ENCODE data around the gene DUSP8.
A peak's percentile ranks its signal among the peaks of the same experiment; 100 is the strongest.
"Not testable (repeated sequence)": the region's sequence is repeated elsewhere in the genome, so short reads cannot be mapped to it uniquely, and the experiment has no call there.

The DUSP8 gene

DNA sequence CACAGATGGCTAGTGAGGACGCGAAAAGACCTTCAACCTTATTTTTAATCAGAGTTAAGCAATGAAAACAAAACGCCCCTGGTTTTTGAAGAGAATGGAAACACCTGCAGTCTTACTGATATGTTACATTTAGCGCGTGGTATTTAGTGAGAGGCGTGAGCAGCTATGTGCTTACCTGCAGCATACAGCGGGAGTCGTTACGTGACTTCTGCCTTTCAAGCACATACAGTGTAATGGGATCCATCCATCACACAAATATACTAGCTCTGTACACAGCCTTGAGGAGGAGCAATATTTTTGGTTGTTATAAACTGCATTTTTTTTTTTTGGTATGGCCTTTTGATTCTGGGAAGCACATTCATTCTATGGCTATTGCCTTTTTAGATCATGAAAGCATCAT is 20.6 kb upstream of the DUSP8 start:
- 0 out of 22 replicates have a peak, but pooled peaks cover 0 to 4% (median 0%) of the 10 kb centered on the region in 11 experiments for H3K27me3 ChIP-seq
- H3K4me2 ChIP-seq: 0 out of 22 replicates have a peak overlapping the region, but pooled peaks of 1 of the 11 experiments have one; percentile 10
- no peak overlapping the region for H3K9ac ChIP-seq
- H4K20me1 ChIP-seq: no peaks in the 10 kb centered on the region
- H3K4me1 ChIP-seq: peaks cover 31 to 52% (median 42%) of the 10 kb centered on the region in 10 experiments
- H3K4me3 ChIP-seq: no peak overlapping the region
- peaks cover 0 to 31% (median 20%) of the 10 kb centered on the region in 11 experiments; a peak in 17 of 22 replicates for H3K9me3 ChIP-seq (replicated peaks in 1 of 11)
- H3K27ac ChIP-seq: peak overlapping the region in 4 of 11 experiments; percentile 21 to 97 (median 62); a peak in 2 of 22 replicates
- H3K36me3 ChIP-seq: peaks cover 0 to 6% (median 0%) of the 10 kb centered on the region in 11 experiments; a peak in 3 of 22 replicates
- no peak for TF ChIP-seq Cebpa-rat (IDR thresholded peaks at IDR 0.05)

DNA sequence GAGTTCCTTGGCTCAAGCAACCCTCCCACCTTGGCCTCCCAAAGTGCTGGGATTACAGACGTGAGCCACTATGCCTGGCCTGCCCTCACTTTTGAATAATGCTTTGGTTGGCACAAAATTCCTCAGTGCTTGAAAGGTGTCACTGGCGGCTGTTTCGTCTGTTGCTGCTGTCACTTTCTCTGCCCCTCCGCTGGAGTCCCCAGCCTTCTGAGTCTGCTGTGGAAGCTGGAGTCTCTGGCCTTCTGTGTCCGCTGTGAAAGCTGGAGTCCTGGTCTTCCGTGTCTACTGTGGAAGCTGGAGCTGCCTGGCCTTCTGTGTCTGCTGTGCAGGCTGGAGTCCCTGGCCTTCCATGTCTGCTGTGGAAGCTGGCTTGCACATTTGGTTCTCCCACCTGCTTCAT is 17.9 kb upstream of the DUSP8 start:
- TF ChIP-seq Cebpa-rat (IDR thresholded peaks at IDR 0.05): no peak
- Histone ChIP-seq H3K9ac (peak overlapping the region in 10 of 11 experiments; percentile 36 to 86 (median 81); a peak in 20 of 22 replicates), H3K9me3 (replicated peaks in 1 of 11) (peaks cover 0 to 37% (median 21%) of the 10 kb centered on the region in 11 experiments; a peak in 17 of 22 replicates), H3K27me3 (no peaks in the 10 kb centered on the region), H3K4me2 (peak overlapping the region; percentile 43 to 94 (median 80)), H4K20me1 (no peaks in the 10 kb centered on the region), H3K4me1 (peaks cover 51 to 63% (median 57%) of the 10 kb centered on the region in 10 experiments), H3K36me3 (peaks cover 0 to 6% (median 0%) of the 10 kb centered on the region in 11 experiments; a peak in 3 of 22 replicates), H3K27ac (peak overlapping the region; percentile 77 to 99 (median 96)), H3K4me3 (peak overlapping the region in 6 of 10 experiments; percentile 27 to 60 (median 40); a peak in 10 of 20 replicates)

DNA sequence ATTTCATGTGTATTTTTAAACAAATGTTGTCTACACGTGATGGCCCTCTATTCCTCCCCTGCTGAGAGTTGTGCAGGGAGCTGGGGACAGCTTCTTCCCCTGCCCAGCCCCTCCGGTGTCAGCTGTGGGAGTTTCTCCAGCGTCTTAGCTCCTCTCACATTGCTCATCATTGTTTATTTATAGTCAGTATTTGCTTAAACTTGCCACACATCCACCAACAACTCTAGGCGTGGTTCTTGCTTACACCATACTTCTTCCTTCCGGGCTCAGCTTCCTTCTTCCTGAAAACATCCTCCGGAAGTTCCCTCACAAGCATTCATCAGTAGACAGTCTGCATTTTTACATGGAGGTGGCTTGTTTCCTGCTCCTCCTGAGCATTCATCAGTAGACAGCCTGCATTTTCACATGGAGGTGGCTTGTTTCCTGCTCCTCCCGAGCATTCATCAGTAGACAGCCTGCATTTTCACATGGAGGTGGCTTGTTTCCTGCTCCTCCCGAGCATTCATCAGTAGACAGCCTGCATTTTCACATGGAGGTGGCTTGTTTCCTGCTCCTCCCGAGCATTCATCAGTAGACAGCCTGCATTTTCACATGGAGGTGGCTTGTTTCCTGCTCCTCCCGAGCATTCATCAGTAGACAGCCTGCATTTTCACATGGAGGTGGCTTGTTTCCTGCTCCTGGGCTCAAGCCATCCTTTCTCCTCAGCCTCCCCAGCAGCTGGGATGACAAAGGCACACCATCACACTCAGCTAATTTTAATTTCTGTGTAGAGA is 17.3 kb upstream of the DUSP8 start:
- H3K36me3 ChIP-seq, H4K20me1 ChIP-seq, H3K27me3 ChIP-seq: not testable (repeated sequence)
- peak; percentile 87 to 99 (median 99) for TF ChIP-seq Cebpa-rat (IDR thresholded peaks at IDR 0.05)
- Histone ChIP-seq H3K4me2 (peak overlapping the region; percentile 78 to 94 (median 85)), H3K4me3 (peak overlapping the region in 6 of 10 experiments; percentile 27 to 60 (median 40); a peak in 11 of 20 replicates), H3K9ac (peak overlapping the region; percentile 74 to 86 (median 81); a peak in 21 of 22 replicates), H3K9me3 (replicated peaks in 1 of 11) (peaks cover 0 to 37% (median 21%) of the 10 kb centered on the region in 11 experiments; a peak in 17 of 22 replicates), H3K27ac (peak overlapping the region; percentile 77 to 99 (median 96)), H3K4me1 (peaks cover 57 to 68% (median 63%) of the 10 kb centered on the region in 10 experiments)

DNA sequence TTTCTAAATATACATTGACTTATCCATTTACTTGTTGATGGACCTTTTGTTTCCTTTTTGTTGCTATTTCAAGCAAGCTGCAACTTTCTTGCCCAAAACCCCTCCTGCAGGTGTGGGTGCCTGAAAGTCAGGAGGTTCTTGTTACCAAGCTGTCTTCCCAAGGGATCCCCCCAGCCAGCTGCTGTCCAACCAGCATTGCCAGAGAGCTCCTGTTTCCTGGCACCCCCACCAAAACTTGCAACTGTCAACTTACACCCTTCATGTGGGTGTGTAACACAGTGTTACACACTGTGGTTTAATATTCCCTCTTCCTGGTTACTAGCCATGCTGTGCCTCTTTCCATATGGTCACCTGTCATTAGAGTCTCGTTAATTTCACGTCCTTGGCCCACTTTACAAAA is 14.6 kb upstream of the DUSP8 start:
- peaks cover 5 to 46% (median 29%) of the 10 kb centered on the region in 11 experiments; a peak in 21 of 22 replicates for H3K9me3 ChIP-seq (replicated peaks in 1 of 11)
- peak overlapping the region; percentile 78 to 94 (median 85) for H3K4me2 ChIP-seq
- peak overlapping the region in 10 of 11 experiments; percentile 91 to 99 (median 96); a peak in 20 of 22 replicates for H3K27ac ChIP-seq
- peak overlapping the region in 3 of 10 experiments; percentile 5 to 19 (median 12); a peak in 1 of 20 replicates for H3K4me3 ChIP-seq
- H3K9ac ChIP-seq: peak overlapping the region in 9 of 11 experiments; percentile 74 to 86 (median 81); a peak in 15 of 22 replicates
- peaks cover 68 to 78% (median 72%) of the 10 kb centered on the region in 10 experiments for H3K4me1 ChIP-seq
- H4K20me1 ChIP-seq: no peaks in the 10 kb centered on the region
- TF ChIP-seq Cebpa-rat (IDR thresholded peaks at IDR 0.05): peak in 4 of 11 experiments; percentile 67 to 94 (median 84); a peak in 8 of 22 replicates
- H3K36me3 ChIP-seq: peaks cover 0 to 6% (median 0%) of the 10 kb centered on the region in 11 experiments; a peak in 3 of 22 replicates
- H3K27me3 ChIP-seq: peaks cover 0 to 27% (median 21%) of the 10 kb centered on the region in 11 experiments; a peak in 18 of 22 replicates

DNA sequence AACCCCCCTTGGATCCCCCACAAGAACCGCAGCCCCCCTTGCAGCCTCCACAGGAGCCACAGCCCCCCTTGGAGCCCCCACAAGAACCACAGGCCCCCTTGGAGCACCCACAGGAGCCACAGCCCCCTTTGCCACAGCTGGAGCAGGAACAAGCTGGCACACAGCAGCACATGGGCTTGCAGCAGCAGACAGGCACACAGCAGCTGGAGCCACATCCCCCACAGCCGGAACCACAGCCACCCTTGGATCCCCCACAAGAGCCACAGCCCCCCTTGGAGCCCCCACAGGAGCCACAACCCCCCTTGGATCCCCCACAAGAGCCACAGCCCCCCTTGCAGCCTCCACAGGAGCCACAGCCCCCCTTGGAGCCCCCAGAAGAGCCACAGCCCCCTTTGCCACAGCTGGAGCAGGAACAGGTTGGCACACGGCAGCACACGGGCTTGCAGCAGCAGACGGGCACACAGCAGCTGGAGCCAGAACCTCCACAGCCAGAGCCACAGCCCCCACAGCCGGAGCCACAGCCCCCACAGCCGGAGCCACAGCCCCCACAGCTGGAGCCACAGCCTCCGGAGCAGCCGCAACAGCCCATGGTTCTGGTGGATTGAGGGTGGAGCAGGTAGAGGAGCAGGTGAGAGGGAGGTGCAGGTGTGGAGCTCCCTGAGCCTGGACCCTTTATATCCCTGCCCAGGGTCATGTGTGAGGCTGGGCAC is 12.7 kb upstream of the DUSP8 start, which contains the start of gene KRTAP5-1:
KRTAP5-1 (minus strand) TSS at position 623 of the 710 bp plus-strand sequence; CDS start at position 589, 34 bp downstream.
- H3K27me3 ChIP-seq: peaks cover 0 to 35% (median 26%) of the 10 kb centered on the region in 11 experiments; a peak in 18 of 22 replicates
- not testable (repeated sequence) for H4K20me1 ChIP-seq, H3K36me3 ChIP-seq
- H3K27ac ChIP-seq: peak within 1 kb of the TSS in 10 of 11 experiments; percentile 64 to 99 (median 96); a peak in 20 of 22 replicates
- H3K4me3 ChIP-seq: peak within 1 kb of the TSS in 5 of 10 experiments; percentile 0 to 51 (median 38); a peak in 7 of 20 replicates
- H3K4me2 ChIP-seq: peak within 1 kb of the TSS; percentile 78 to 94 (median 85)
- H3K9me3 ChIP-seq (replicated peaks in 1 of 11): peaks cover 11 to 51% (median 35%) of the 10 kb centered on the region in 11 experiments; a peak in 21 of 22 replicates
- peaks cover 59 to 66% (median 63%) of the 10 kb centered on the region in 10 experiments for H3K4me1 ChIP-seq
- H3K9ac ChIP-seq: peak within 1 kb of the TSS in 10 of 11 experiments; percentile 54 to 86 (median 70); a peak in 16 of 22 replicates

DNA sequence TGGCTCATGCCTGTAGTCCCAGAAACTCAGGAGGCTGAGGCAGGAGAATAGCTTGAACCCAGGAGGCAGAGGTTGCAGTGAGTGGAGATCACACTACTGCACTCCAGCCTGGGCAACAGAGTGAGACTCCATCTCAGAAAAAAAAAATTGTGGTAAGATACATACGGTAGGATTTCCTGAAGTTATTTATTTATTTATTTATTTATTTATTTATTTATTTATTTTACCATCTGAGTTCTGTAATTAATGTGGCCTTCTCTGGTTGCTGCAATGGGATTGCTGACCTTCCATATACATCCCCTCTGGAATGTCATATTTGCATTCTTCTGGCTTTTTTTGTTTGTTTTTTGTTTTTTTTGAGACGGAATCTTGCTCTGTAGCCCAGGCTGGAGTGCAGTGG is 10.8 kb upstream of the DUSP8 start:
- H3K9me3 ChIP-seq (replicated peaks in 1 of 11): peaks cover 27 to 55% (median 47%) of the 10 kb centered on the region in 11 experiments
- not testable (repeated sequence) for H3K4me2 ChIP-seq, H4K20me1 ChIP-seq, H3K9ac ChIP-seq, H3K36me3 ChIP-seq, H3K4me3 ChIP-seq, H3K27ac ChIP-seq
- H3K27me3 ChIP-seq: peaks cover 0 to 49% (median 41%) of the 10 kb centered on the region in 11 experiments; a peak in 18 of 22 replicates
- H3K4me1 ChIP-seq: peaks cover 44 to 55% (median 46%) of the 10 kb centered on the region in 10 experiments

DNA sequence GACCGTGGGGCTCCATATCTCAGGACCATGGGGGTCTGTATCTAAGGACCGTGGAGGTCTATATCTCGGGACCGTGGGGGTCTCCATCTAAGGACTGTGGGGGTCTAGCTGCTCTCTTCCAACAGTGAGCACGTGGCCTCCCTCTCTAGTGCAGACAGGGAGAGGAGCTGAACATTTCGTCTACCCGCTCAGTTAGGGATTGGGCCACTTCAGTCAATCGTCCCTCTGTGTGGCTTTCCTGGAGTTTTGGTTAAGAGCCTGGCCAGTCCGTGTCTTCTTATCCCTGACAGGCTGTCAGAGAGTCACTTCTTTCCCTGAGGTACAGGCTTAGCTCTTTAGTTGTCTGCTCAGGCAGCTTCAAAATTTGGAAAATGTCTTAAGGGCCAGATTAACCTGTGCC is 9.9 kb upstream of the DUSP8 start:
- TF ChIP-seq Cebpa-rat (IDR thresholded peaks at IDR 0.05): no peak
- peaks cover 34 to 46% (median 36%) of the 10 kb centered on the region in 10 experiments for H3K4me1 ChIP-seq
- H4K20me1 ChIP-seq: no peaks in the 10 kb centered on the region
- 0 out of 20 replicates have a peak overlapping the region, but pooled peaks of 1 of the 10 experiments have one; percentile 14 for H3K4me3 ChIP-seq
- H3K9me3 ChIP-seq (replicated peaks in 1 of 11): peaks cover 31 to 55% (median 51%) of the 10 kb centered on the region in 11 experiments
- peaks cover 0 to 50% (median 45%) of the 10 kb centered on the region in 11 experiments; a peak in 18 of 22 replicates for H3K27me3 ChIP-seq
- no peaks in the 10 kb centered on the region; a peak in 2 of 22 replicates for H3K36me3 ChIP-seq
- H3K4me2 ChIP-seq: no peak overlapping the region
- H3K9ac ChIP-seq: no peak overlapping the region
- H3K27ac ChIP-seq: no peak overlapping the region

DNA sequence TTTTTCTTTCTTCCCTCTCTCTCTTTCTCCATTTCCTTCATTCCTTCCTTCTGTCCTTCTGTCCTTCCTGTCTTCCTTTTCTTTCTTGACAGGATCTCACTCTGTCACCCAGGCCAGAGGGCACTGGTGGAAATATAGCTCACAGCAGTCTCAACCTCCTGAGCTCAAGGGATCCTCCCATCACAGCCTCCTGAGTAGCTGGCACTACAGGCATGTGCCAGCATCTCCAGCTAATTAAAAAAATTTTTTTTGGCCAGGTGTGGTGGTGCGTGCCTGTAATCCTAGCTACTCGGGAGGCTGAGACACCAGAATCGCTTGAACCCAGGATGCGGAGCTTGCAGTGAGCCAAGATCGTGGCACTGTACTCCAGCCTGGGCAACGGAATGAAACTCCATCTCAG is 4.8 kb upstream of the DUSP8 start:
- Histone ChIP-seq H3K9me3 (replicated peaks in 1 of 11) (peaks cover 27 to 45% (median 43%) of the 10 kb centered on the region in 11 experiments), H3K4me2 (no peak overlapping the region; a peak in 1 of 22 replicates), H3K36me3 (no peaks in the 10 kb centered on the region; a peak in 2 of 22 replicates), H3K4me3 (no peak overlapping the region), H3K27me3 (peaks cover 33 to 82% (median 75%) of the 10 kb centered on the region in 11 experiments), H3K27ac (no peak overlapping the region), H3K9ac (no peak overlapping the region), H4K20me1 (peaks cover 0 to 15% (median 14%) of the 10 kb centered on the region in 11 experiments; a peak in 14 of 22 replicates), H3K4me1 (peaks cover 14 to 33% (median 22%) of the 10 kb centered on the region in 10 experiments; a peak in 19 of 20 replicates)
- no peak for TF ChIP-seq Cebpa-rat (IDR thresholded peaks at IDR 0.05)

DNA sequence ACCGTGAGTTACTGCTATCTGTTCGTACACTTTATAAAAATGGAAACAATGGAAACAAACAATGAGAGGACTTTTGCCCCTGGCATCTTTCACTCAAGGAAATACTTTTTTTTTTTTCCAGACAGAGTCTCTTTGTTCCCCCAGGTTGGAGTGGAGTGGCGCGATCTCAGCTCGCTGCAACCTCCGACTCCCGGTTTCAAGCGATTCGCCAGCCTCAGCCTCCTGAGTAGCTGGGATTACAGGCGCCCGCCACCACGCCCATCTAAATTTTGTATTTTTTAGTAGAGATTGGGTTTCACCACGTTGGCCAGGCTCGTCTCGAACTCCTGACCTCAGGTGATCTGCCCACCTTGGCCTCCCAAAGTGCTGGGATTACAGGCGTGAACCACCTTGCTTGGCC is 3.7 kb upstream of the DUSP8 start:
- not testable (repeated sequence) for H3K27ac ChIP-seq, H3K36me3 ChIP-seq, H3K4me3 ChIP-seq, H3K9ac ChIP-seq, H3K4me2 ChIP-seq
- H3K27me3 ChIP-seq: peaks cover 41 to 88% (median 80%) of the 10 kb centered on the region in 11 experiments
- H4K20me1 ChIP-seq: peaks cover 0 to 23% (median 15%) of the 10 kb centered on the region in 11 experiments; a peak in 16 of 22 replicates
- H3K9me3 ChIP-seq (replicated peaks in 1 of 11): peaks cover 20 to 34% (median 33%) of the 10 kb centered on the region in 11 experiments
- peaks cover 21 to 41% (median 31%) of the 10 kb centered on the region in 10 experiments; a peak in 19 of 20 replicates for H3K4me1 ChIP-seq
